NCI-H1436 treated with DMSO at 0.1 percent for 48 hours (cell line): ENCODE results near the gene KRT23.

Source experiments
- DNase-seq: peaks from one replicate; lab custom pipeline; 2025; lab: John Stamatoyannopoulos, UW

The KRT23 gene

GRCh38 chr17:40937384-40937819, at the start of gene KRT23:
Gene KRT23 (minus strand): TSS chr17:40937646. CDS start chr17:40936603, 1,043 bp downstream.
- DNase-seq = no peak

- DNase-seq = no peak
Measured at GRCh38 chr17:40986920-40987319, 49.5 kb upstream of the KRT23 start.

GRCh38 chr17:40984226-40984625, 46.8 kb upstream of the KRT23 start, which contains the start of gene KRT40:
Gene KRT40 (minus strand): TSS chr17:40984326. CDS start chr17:40984273, 53 bp downstream.
- no peak for DNase-seq

- no peak for DNase-seq
Measured at GRCh38 chr17:40981115-40981514, 43.7 kb upstream of the KRT23 start.

GRCh38 chr17:40980596-40980995, 43.1 kb upstream of the KRT23 start:
- DNase-seq = no peak

GRCh38 chr17:40980117-40980516, 42.7 kb upstream of the KRT23 start:
- DNase-seq = no peak

GRCh38 chr17:40978575-40979151, 41.2 kb upstream of the KRT23 start:
- DNase-seq = no peak

GRCh38 chr17:40975516-40975915, 38.1 kb upstream of the KRT23 start:
- no peak for DNase-seq

GRCh38 chr17:40974366-40974765, 36.9 kb upstream of the KRT23 start:
- DNase-seq = no peak

- no peak for DNase-seq
Measured at GRCh38 chr17:40967582-40967981, 30.1 kb upstream of the KRT23 start.

GRCh38 chr17:40966848-40967247, 29.4 kb upstream of the KRT23 start, which contains the start of gene KRT39:
Gene KRT39 (minus strand): TSS chr17:40966948. CDS start chr17:40966856, 92 bp downstream.
- no peak for DNase-seq

- no peak for DNase-seq
Measured at GRCh38 chr17:40963838-40964237, 26.4 kb upstream of the KRT23 start.

GRCh38 chr17:40962059-40962561, 24.7 kb upstream of the KRT23 start:
- DNase-seq = no peak

- no peak for DNase-seq
Measured at GRCh38 chr17:40961591-40961990, 24.1 kb upstream of the KRT23 start.

- DNase-seq = no peak
Measured at GRCh38 chr17:40960144-40960543, 22.7 kb upstream of the KRT23 start.

- DNase-seq = no peak
Measured at GRCh38 chr17:40958086-40958953, 20.9 kb upstream of the KRT23 start.

GRCh38 chr17:40956401-40957254, 19.2 kb upstream of the KRT23 start:
- no peak for DNase-seq

- DNase-seq = no peak
Measured at GRCh38 chr17:40953881-40954280, 16.4 kb upstream of the KRT23 start.

- no peak for DNase-seq
Measured at GRCh38 chr17:40952661-40953060, 15.2 kb upstream of the KRT23 start.

- no peak for DNase-seq
Measured at GRCh38 chr17:40952154-40952553, 14.7 kb upstream of the KRT23 start.

GRCh38 chr17:40951011-40951622, 13.7 kb upstream of the KRT23 start:
- no peak for DNase-seq

- no peak for DNase-seq
Measured at GRCh38 chr17:40950176-40950575, 12.7 kb upstream of the KRT23 start.
